ENCODE measurements around the gene PRKCD.

Gene PRKCD

GRCh38 chr3:53217175-53217574 is 56.2 kb downstream of the PRKCD start:
- DNase-seq (ENCODE audit: low read depth): no peak

- DNase-seq (ENCODE audit: low read depth): no peak
Measured at GRCh38 chr3:53218131-53218530, 57.1 kb downstream of the PRKCD start.

GRCh38 chr3:53219895-53220483 is 59.0 kb downstream of the PRKCD start:
- peak; percentile 77 for DNase-seq (ENCODE audit: low read depth)

GRCh38 chr3:53221345-53221744 is 60.3 kb downstream of the PRKCD start:
- DNase-seq (ENCODE audit: low read depth): no peak

- DNase-seq (ENCODE audit: low read depth): no peak
Measured at GRCh38 chr3:53221827-53222182, 60.8 kb downstream of the PRKCD start.

GRCh38 chr3:53222183-53222901 is 61.3 kb downstream of the PRKCD start:
- no peak for DNase-seq (ENCODE audit: low read depth)

GRCh38 chr3:53223025-53223424 is 62.0 kb downstream of the PRKCD start:
- no peak for DNase-seq (ENCODE audit: low read depth)

GRCh38 chr3:53223541-53223966 is 62.5 kb downstream of the PRKCD start:
- no peak for DNase-seq (ENCODE audit: low read depth)

- DNase-seq (ENCODE audit: low read depth): no peak
Measured at GRCh38 chr3:53224026-53224425, 63.0 kb downstream of the PRKCD start.

GRCh38 chr3:53224536-53224935 is 63.5 kb downstream of the PRKCD start:
- DNase-seq (ENCODE audit: low read depth): no peak

- DNase-seq (ENCODE audit: low read depth): no peak
Measured at GRCh38 chr3:53225181-53225580, 64.2 kb downstream of the PRKCD start.

- DNase-seq (ENCODE audit: low read depth): no peak
Measured at GRCh38 chr3:53225651-53226050, 64.6 kb downstream of the PRKCD start.

- no peak for DNase-seq (ENCODE audit: low read depth)
Measured at GRCh38 chr3:53226142-53226840, 65.3 kb downstream of the PRKCD start.

GRCh38 chr3:53226841-53227407 is 65.9 kb downstream of the PRKCD start:
- DNase-seq (ENCODE audit: low read depth): no peak

- no peak for DNase-seq (ENCODE audit: low read depth)
Measured at GRCh38 chr3:53227993-53228885, 67.2 kb downstream of the PRKCD start.

GRCh38 chr3:53229171-53229570 is 68.2 kb downstream of the PRKCD start:
- DNase-seq (ENCODE audit: low read depth): no peak

- no peak for DNase-seq (ENCODE audit: low read depth)
Measured at GRCh38 chr3:53229606-53230005, 68.6 kb downstream of the PRKCD start.

GRCh38 chr3:53230041-53230621 is 69.1 kb downstream of the PRKCD start:
- no peak for DNase-seq (ENCODE audit: low read depth)

- no peak for DNase-seq (ENCODE audit: low read depth)
Measured at GRCh38 chr3:53230789-53231188, 69.8 kb downstream of the PRKCD start.

- DNase-seq (ENCODE audit: low read depth): no peak
Measured at GRCh38 chr3:53231532-53232511, 70.8 kb downstream of the PRKCD start.

All from fibroblast of gingiva (primary cell).